ENCODE data around the gene APOA4.

The APOA4 gene

DNA sequence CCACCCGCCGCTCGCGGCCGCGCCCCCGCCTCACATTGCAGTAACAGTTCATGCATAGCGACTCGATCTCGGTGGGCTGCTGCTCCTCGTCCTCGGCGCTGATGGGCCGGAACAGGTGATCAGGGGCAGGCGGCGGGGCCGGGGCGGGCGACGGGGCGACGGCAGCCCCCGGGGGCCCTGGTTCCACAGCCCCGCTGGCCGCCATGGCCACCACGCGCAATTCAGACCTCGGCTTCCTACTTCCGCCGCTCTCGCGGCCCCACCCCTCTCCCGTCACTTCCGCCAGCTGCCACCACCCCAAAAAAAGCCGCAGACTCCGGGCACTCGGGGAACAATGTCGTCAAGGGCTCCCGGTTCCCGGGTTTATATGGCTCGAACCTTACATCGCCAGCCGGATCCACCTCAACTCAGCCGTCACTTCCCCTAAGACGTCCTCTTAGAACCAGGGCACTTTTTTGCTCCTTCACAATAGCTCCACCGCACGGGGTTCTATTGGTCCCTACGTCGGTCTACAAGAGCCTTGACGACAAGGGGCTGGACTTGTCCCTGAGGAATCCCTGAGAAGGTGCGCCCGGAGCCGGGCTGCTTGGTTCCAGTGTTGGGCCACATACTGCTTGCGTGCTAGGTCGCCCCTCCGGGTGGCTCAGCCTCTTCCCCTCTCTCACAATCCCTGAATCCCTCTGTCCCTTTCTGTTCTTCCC is 35.2 kb downstream of the APOA4 start, which contains the start of gene ZPR1:
Gene ZPR1 (minus strand): TSS at position 238 of the 701 bp plus-strand sequence. CDS start 33 bp downstream, at position 205.
- DNase-seq (ENCODE audit: low spot score): peak; percentile 96
- TF ChIP-seq, protein P1, sequence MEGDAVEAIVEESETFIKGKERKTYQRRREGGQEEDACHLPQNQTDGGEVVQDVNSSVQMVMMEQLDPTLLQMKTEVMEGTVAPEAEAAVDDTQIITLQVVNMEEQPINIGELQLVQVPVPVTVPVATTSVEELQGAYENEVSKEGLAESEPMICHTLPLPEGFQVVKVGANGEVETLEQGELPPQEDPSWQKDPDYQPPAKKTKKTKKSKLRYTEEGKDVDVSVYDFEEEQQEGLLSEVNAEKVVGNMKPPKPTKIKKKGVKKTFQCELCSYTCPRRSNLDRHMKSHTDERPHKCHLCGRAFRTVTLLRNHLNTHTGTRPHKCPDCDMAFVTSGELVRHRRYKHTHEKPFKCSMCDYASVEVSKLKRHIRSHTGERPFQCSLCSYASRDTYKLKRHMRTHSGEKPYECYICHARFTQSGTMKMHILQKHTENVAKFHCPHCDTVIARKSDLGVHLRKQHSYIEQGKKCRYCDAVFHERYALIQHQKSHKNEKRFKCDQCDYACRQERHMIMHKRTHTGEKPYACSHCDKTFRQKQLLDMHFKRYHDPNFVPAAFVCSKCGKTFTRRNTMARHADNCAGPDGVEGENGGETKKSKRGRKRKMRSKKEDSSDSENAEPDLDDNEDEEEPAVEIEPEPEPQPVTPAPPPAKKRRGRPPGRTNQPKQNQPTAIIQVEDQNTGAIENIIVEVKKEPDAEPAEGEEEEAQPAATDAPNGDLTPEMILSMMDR (IDR thresholded peaks at IDR 0.05; ENCODE audit: extremely low read depth, insufficient read depth, missing control alignments): no peak
- in situ Hi-C loops (cut with MboI; ENCODE audit: low pct_unique_long_range_greater_than_20kb, low sequenced_read_pairs, unreplicated experiment): loop anchor here (25.0 kb wide), 1 partner anchor 324 kb away; no protein-coding TSS in a partner anchor

DNA sequence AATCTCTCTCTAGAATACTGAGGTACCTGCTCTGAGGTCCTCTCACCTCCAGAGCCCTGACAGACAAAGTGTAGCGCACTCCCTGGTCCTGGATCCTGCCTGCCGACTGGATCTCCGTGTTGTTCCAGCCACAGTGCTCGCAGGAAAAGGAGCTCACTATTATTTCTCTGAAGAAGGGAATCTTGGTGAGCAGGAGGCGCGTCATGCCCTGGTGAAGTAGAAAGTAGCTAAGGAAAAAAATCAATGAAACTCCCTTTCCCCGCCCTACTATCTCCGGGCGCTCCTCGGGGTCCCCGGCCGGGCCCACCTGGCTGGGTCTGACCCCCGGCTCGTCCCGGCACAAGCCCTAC is 35.7 kb downstream of the APOA4 start:
- no peak for DNase-seq (ENCODE audit: low spot score)
- TF ChIP-seq, protein P1 (IDR thresholded peaks at IDR 0.05; ENCODE audit: extremely low read depth, insufficient read depth, missing control alignments): no peak
- in situ Hi-C loops (cut with MboI; ENCODE audit: low pct_unique_long_range_greater_than_20kb, low sequenced_read_pairs, unreplicated experiment): loop anchor here (25.0 kb wide), 1 partner anchor 325 kb away; no protein-coding TSS in a partner anchor

DNA sequence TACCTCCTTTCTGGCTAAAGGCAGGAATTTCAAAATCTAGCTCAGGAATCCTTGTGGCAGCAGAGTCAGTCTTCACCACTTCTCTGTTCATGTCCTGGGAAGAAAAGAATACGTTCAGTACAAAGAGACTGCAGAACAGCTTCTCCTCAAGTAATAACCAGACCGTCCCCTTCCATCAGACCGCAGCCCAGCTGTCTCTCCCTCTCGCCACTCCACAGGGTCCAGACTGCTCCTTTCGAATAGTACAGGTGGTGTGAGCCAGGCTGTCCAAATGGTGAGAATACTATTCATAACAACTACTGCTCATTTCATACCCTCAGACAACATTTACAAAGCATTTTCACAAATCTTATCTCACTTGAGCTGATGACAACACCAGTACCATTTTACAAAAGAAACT is 36.1 kb downstream of the APOA4 start:
- no peak for DNase-seq (ENCODE audit: low spot score)
- TF ChIP-seq, protein P1 (IDR thresholded peaks at IDR 0.05; ENCODE audit: extremely low read depth, insufficient read depth, missing control alignments): no peak
- in situ Hi-C loops (cut with MboI; ENCODE audit: low pct_unique_long_range_greater_than_20kb, low sequenced_read_pairs, unreplicated experiment): loop anchor here (25.0 kb wide), 1 partner anchor 325 kb away; no protein-coding TSS in a partner anchor

DNA sequence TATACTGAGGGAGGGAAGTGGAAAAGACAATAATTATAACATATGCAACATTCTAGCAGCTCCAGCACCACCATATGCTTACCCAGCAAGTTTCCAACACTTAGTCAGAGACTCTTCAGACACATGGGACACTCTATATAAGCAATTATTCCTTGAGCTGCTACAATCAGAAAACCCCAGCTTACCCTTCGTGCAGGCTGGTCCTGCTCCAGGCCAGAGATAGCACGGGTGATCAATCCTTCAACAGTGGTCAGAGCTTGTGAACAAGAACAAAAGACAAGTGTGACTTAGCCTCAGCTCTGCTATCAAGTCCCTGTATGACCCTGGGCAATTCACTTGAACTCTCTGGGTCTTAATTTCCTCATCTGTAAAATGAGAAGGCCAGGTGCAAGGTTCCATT is 36.8 kb downstream of the APOA4 start:
- in situ Hi-C loops (cut with MboI; ENCODE audit: low pct_unique_long_range_greater_than_20kb, low sequenced_read_pairs, unreplicated experiment): loop anchor here (25.0 kb wide), 1 partner anchor 326 kb away; no protein-coding TSS in a partner anchor

DNA sequence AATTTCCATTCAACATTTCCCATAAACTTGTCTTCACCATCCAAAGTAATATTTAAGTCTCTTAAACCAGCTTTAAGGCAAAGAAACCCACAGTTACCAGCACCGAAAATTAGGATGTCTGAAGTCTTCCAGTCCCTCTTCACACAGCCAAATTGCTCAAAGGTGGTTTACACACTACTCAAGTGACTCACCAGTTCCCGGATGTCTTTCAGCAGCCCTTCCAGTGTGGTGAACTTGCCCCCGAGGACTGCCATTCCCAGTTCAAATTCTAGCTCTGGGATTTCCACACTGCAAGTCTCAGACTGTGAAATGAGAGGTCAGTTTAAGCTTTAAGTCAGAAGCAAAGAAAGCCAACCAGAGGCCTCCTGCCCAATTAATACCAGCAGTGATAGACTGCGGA is 40.4 kb downstream of the APOA4 start:
- TF ChIP-seq, protein P1 (IDR thresholded peaks at IDR 0.05; ENCODE audit: extremely low read depth, insufficient read depth, missing control alignments): no peak
- DNase-seq (ENCODE audit: low spot score): no peak
- in situ Hi-C loops (cut with MboI; ENCODE audit: low pct_unique_long_range_greater_than_20kb, low sequenced_read_pairs, unreplicated experiment): loop anchor here (25.0 kb wide), 1 partner anchor 330 kb away; no protein-coding TSS in a partner anchor

More for the DNA sequence above, 36.8 kb downstream of the APOA4 start:
- no peak for DNase-seq (ENCODE audit: low spot score)
- TF ChIP-seq, protein P1 (IDR thresholded peaks at IDR 0.05; ENCODE audit: extremely low read depth, insufficient read depth, missing control alignments): no peak

DNA sequence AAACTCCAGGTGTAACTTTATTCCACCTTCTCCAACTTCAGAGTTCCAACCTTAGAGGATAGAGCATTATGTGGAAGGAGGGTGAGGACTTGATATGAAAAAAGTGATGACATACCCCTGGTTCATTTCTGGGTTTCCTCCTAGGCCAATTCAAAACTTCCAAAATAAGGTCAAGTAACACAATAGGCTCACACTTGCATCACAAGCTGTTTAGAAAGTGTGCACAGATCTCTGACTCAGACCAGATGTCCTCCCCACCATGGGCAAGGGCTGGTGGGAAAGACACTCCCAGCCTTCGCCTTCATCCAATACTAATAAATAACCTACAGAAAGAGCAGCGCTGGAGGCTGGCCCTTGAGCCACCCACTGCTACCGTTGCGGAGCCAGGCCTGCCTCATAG is 44.5 kb downstream of the APOA4 start:
- in situ Hi-C loops (cut with MboI; ENCODE audit: low pct_unique_long_range_greater_than_20kb, low sequenced_read_pairs, unreplicated experiment): loop anchor here (25.0 kb wide), 1 partner anchor 334 kb away; no protein-coding TSS in a partner anchor
- DNase-seq (ENCODE audit: low spot score): no peak
- TF ChIP-seq, protein P1 (IDR thresholded peaks at IDR 0.05; ENCODE audit: extremely low read depth, insufficient read depth, missing control alignments): no peak

Data from GM13977 (cell line).